GM19455 (cell line): Measurements from ENCODE around the gene LBP.
"Not testable (repeated sequence)": the region's sequence is repeated elsewhere in the genome, so short reads cannot be mapped to it uniquely, and the experiment has no call there.

Experiments
- ATAC-seq: cut with Tn5 transposase; IDR thresholded peaks from one replicate; pipeline ENCODE4 v1.9.1; 2021; ENCODE audit not compliant: unreplicated experiment

Gene LBP

DNA sequence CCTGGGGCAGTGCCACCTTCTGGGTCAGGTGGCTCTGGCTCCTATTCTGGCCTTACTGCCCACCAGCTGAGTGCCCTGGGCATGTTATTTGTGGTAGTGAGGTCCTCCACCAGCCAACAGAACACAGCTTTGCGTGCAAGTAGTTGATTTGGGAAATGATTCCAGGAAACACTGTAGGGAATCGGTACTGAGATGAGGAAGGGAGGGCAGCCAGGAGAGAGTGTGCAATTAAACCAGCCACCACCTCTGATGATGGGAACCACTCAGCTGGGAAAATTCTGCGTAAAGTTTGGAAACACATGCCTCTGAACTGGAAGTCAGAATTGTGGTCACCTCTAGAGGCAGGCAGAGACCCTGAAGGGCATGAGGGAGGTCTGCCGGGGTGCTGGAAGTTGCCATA lies 459 bp downstream of the LBP start:
- no peak for ATAC-seq

- no peak for ATAC-seq
Observed at GRCh38 chr20:38349856-38350255, 3.6 kb downstream of the LBP start.

GRCh38 chr20:38350879-38351775 lies 4.8 kb downstream of the LBP start:
- ATAC-seq: no peak

DNA sequence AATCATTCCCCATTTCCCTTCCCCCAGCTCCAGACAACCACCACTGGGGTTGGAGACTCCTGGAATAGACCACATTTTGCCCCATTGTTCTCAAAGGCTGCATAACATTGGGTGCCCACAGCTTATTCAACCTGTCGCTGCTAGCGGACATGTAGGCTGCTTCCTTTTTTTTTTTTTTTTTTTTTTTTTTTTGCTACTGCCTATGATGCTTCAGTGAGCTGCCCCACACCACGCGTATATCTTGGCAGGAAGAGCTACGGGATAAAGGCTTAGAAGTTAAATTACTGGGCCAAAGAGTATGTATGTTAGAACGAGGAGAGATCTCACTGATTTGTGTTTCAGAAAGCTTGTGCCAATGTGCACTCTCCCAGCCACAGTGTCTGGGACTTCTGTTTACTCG lies 7.0 kb downstream of the LBP start:
- no peak for ATAC-seq

DNA sequence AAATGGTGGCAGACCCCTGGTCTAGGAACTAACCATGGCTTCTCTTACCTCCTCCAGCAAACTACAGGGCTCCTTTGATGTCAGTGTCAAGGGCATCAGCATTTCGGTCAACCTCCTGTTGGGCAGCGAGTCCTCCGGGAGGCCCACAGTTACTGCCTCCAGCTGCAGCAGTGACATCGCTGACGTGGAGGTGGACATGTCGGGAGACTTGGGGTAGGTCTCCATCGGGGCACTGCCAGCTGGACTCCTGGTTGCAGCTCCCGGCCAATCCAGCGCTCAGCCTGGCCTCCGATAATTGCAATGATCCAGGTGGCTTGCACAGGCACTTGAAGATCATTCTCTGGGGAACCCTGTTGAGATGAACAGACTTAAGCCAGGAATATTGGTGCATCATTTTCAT lies 7.9 kb downstream of the LBP start:
- ATAC-seq: no peak

- no peak for ATAC-seq
Observed at GRCh38 chr20:38355161-38356012, 9.1 kb downstream of the LBP start.

- ATAC-seq: no peak
Observed at GRCh38 chr20:38357653-38358207, 11.4 kb downstream of the LBP start.

- no peak for ATAC-seq
Observed at GRCh38 chr20:38358556-38358955, 12.3 kb downstream of the LBP start.

DNA sequence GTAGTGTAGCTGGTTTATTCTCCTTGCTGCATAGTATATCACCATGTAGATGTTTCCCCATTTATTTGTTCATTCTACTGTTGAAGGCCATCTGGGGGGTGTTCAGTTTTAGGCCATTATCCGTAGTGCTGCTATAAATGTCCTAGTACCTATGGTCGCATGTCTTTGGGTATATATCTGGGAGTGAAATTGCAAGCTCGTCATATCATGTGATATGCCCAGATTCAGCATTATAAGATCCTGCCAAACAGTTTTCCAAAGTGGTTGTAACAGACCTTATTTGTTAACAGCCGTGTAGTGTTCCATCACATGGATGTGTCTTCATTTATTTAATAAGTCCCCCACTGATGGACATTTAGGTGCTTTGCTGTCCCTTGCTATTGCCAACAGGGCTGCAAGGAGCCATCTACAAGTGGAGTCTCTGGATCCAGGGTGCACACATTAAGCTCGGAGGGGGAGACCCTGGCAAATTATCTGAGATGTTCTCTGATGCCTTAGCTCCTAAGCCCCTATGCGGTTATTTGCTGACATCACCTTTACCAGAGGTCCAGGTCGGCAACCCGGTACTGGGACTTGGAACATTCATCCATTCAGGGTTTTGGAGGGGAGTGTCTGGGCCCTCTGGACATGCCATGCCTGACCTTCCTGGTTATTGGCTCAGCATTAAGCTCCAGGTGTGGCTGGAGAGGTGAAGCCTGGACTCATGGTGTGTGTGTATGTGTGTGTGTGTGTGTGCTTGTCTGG lies 16.9 kb downstream of the LBP start:
- ATAC-seq: no peak

GRCh38 chr20:38369389-38369788 lies 23.1 kb downstream of the LBP start:
- ATAC-seq: no peak

- no peak for ATAC-seq
Observed at GRCh38 chr20:38372806-38373205, 26.5 kb downstream of the LBP start.

DNA sequence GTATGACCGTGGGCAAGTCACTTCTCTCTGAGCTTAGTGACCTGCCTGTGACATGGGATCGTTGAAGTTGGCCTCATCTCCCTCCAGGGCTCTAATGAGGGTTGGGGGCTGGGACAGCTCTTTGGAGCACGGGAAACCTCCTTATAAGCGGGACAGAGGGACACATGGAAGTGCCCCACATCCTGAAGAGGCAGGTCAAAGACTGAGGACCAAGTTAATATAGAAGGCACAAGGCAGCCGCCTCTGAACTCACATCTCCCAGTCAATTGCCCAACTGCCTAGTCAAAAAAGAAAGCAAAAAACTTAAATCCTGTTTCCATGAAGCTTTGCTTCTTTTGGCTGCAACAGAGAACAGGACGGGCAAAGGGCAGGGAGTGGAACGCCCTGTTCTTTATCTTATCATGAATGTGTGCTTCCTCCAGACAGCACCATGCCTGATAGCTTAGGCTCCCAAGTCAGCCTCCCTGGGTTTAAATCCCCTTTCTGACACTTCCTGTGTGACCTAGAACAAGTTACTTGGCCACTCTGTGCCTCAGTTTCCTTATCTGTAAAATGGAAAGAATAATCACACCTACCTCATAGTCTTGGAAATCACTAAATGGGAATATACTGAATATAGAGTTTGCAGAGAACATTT lies 27.1 kb downstream of the LBP start:
- ATAC-seq: no peak

GRCh38 chr20:38373898-38374297 lies 27.6 kb downstream of the LBP start:
- ATAC-seq: no peak

DNA sequence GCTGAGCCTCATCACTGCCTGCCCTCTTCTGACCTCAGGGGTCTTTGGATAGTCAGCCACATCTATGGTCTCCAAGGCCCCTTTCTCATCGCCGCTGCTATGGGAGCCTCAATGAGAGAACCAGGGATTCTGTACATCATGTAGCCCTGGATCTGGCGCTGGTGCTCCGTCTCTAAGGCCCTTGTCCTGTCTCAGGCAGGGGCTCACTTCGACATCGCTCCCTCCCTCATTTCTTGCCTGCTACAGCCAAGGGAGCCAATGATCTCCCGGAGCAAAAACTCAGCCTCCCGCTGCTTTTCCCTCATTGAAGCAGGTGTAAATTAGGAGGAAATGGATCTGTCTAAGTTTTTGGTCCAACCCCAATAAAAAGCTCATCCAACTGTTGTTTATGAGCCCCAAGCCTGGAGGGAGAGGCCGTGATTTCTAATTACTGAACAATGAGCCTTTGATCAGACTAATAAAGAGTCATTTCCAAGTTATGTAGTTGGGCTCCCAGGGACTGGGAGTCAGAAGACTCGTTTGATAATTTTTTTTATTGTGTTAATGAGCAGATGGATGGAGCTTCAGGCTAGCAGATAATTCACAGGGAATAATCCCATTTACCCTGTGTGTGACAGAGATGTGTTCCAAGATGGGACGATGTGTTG lies 30.9 kb downstream of the LBP start:
- ATAC-seq: no peak

DNA sequence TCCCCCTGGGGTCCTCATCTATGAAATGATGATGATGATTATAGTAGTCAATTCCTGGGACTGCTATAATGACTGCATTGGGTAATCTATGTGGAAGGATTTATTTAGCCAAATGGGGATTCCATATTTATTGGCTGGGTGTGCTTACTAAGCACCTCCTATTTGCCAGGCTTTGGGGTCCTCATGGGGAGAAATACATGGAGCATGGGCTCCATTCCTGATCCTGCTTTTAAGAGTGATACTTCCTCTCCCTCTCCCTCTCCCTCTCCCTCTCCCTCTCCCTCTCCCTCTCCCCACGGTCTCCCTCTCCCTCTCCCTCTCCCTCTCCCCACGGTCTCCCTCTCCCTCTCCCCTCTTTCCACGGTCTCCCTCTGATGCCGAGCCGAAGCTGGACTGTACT lies 31.6 kb downstream of the LBP start:
- not testable (repeated sequence) for ATAC-seq

- ATAC-seq: no peak
Observed at GRCh38 chr20:38383147-38383546, 36.9 kb downstream of the LBP start.

DNA sequence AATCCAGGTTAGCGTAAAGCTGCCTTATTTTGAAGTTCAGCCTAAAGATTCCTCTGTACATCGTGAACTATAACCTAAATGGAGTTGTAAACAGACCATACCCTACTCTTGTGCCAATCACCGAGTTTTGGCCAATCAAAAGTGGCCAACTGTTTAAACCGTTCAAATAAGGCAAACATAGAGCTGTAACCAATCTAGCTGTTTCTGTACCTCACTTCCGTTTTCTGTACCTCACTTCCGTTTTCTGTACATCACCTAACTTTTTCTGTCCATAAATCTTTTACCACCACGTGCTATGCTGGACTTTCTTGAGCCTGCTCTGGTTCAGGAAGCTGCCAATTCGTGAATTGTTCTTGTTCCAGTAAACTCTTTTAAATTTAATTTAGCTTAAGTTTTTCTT lies 39.7 kb downstream of the LBP start:
- no peak for ATAC-seq

- ATAC-seq: no peak
Observed at GRCh38 chr20:38386851-38387250, 40.6 kb downstream of the LBP start.

DNA sequence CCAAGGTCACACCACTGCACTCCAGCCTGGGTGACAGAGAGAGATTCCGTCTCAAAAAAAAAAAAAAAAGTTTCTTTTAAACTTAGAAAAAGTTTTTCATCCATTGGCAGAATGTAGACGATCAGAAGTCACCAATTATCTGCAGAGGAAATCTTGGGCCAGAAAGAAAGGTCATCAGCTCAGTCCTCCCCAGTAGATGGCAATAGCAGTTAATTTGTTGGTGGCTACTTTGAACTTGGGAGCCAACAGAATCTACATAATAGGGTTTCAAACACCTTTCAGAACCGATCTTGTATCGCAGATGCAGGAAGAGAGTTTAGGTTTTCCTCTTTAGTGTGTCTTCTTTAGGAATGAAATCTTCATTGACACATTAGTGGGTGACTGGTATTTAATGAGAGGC lies 41.7 kb downstream of the LBP start:
- ATAC-seq: no peak

DNA sequence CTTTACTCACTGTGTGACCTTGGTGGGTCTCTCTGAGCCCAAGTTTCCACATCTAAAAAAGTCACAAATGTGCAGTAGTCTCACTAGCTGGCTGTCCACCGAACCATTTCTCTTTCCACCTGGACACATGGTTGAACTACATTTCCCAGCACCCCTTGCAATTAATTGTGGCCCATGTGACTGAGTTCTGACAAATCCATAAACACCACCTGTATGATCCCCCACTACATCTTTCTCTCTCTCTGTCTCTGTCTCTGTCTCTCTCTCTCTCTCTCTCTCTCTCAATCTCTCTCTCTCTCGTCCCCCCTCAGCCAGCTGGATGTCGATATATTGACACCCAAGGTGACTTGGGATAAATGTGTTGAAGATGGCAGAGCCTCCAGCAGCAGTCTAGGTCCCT lies 46.1 kb downstream of the LBP start:
- ATAC-seq: no peak
